SU-DHL-6 (cell line): ENCODE measurements around the gene PRRC2B.

Experiments used
- CTCF ChIP-seq: fragments of 200-600 bp; sonication (generic); IDR thresholded peaks from one replicate; pipeline ENCODE4 v1.5.1; 2017; ENCODE audit warnings: antibody characterized with exemption, mild to moderate bottlenecking, low read length, moderate library complexity; ENCODE audit not compliant: insufficient read depth, poor library complexity, severe bottlenecking
- EZH2phosphoT487 ChIP-seq: fragments of 200-600 bp; sonication (generic), shearing (Covaris generic); conservative IDR thresholded peaks from 2 replicates; pipeline ENCODE4 v1.6.1; 2018; ENCODE audit warnings: mild to moderate bottlenecking, antibody characterized with exemption, low read length, moderate library complexity, mixed read lengths

DNA sequence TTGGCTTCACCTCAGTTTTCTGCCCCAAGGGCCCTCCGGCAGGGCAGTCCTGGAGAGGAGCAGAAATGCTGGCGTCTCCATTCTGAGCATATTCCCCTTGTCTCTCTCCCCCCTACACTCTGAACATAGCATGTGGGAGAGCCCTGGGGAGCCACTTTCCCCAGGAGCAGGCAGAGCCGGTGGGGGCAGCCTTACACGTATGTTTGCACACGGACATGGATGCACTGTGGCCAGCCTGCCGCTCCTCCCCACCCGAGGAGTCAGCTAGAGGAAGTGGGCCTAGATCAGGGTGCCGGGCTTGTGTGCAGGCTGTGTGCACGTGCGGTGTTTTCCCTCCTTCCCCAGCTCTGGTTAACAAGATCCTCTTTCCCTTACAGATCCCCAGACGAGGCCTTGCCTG, 83.5 kb downstream of the PRRC2B start:
- no peak for TF ChIP-seq CTCF
- no peak for TF ChIP-seq EZH2phosphoT487
